ENCODE results near the gene AJUBA. TPM values are rescaled to one million over a fixed set of nuclear protein-coding genes. Genes with fewer than 3 reads are reported as not detected.
"Not testable (repeated sequence)": the region's sequence is repeated elsewhere in the genome, so short reads cannot be mapped to it uniquely, and the experiment has no call there.

AJUBA gene
- total and polyA plus RNA-seq, 9 donors = 30.5 to 48.6 (median 40.7) TPM

- H3K4me3 ChIP-seq (ENCODE audit: low read length) = peak overlapping the region; percentile 69
- WGBS (ENCODE audit: insufficient coverage) = under 1% methylated on average over 62 of the region's 62 CpGs
- H3K27ac ChIP-seq (ENCODE audit: low read length) = peak overlapping the region; percentile 95
- peaks cover 15% of the 10 kb centered on the region for H3K4me1 ChIP-seq (ENCODE audit: control insufficient read depth, insufficient read depth, low read length)
- no peaks in the 10 kb centered on the region for H3K9me3 ChIP-seq (replicated peaks; ENCODE audit: control insufficient read depth, low read depth, low read length)
- DNase-seq = peak; percentile 99
- no peaks in the 10 kb centered on the region for H3K27me3 ChIP-seq (ENCODE audit: control insufficient read depth, insufficient read depth, low read length)
- no peaks in the 10 kb centered on the region for H3K36me3 ChIP-seq (ENCODE audit: control insufficient read depth, insufficient read depth, low read length)
Measured at GRCh38 chr14:23006544-23007419, 24.4 kb upstream of the AJUBA start.

DNA sequence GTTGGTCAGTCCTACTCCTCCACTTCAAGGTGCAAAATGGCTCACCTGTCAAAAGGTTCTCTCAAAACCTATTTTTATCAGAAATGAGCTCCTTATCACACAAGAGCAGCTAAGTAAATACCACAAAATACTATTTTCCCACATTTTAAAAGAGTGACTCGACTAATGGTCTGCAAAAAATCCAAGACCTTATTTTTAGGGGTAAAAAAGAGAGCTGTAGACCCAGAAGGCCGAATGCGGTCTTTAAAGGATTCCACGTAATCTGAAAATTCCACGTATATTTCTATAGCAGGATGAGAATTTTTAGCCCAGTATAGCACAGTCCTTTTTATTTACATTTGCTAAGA, 23.8 kb upstream of the AJUBA start:
- peaks cover 15% of the 10 kb centered on the region for H3K4me1 ChIP-seq (ENCODE audit: control insufficient read depth, insufficient read depth, low read length)
- no CpG with 5 or more reads among the region's 5 CpGs for WGBS (ENCODE audit: insufficient coverage)
- no peaks in the 10 kb centered on the region for H3K36me3 ChIP-seq (ENCODE audit: control insufficient read depth, insufficient read depth, low read length)
- peak overlapping the region; percentile 91 for H3K27ac ChIP-seq (ENCODE audit: low read length)
- peak overlapping the region; percentile 69 for H3K4me3 ChIP-seq (ENCODE audit: low read length)
- H3K27me3 ChIP-seq (ENCODE audit: control insufficient read depth, insufficient read depth, low read length) = no peaks in the 10 kb centered on the region
- DNase-seq = no peak
- no peaks in the 10 kb centered on the region for H3K9me3 ChIP-seq (replicated peaks; ENCODE audit: control insufficient read depth, low read depth, low read length)

GRCh38 chr14:23005451-23006187, 23.3 kb upstream of the AJUBA start:
- Histone ChIP-seq H3K9me3 (replicated peaks; ENCODE audit: control insufficient read depth, low read depth, low read length) (no peaks in the 10 kb centered on the region), H3K4me3 (ENCODE audit: low read length) (no peak overlapping the region), H3K27ac (ENCODE audit: low read length) (no peak overlapping the region), H3K27me3 (ENCODE audit: control insufficient read depth, insufficient read depth, low read length) (no peaks in the 10 kb centered on the region), H3K4me1 (ENCODE audit: control insufficient read depth, insufficient read depth, low read length) (peaks cover 15% of the 10 kb centered on the region), H3K36me3 (ENCODE audit: control insufficient read depth, insufficient read depth, low read length) (no peaks in the 10 kb centered on the region)
- no CpG with 5 or more reads among the region's 3 CpGs for WGBS (ENCODE audit: insufficient coverage)
- DNase-seq = no peak

DNA sequence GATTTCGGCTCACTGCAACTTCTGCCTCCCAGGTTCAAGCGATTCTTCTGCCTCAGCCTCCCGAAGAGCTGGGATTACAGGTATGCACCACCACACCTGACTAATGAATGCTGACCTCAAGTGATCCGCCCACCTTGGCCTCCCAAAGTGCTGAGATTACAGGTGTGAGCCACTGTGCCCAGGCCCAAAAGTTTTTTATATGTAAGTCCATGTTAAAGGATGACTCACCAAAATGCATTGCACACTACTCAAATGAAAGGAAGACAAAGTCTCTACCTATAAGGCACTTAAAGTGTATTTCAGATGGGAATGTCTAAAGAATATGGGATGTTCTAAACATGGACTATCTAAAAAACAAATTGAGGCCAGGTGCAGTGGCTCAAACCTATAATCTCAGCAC, 21.9 kb upstream of the AJUBA start:
- H3K9me3 ChIP-seq (replicated peaks; ENCODE audit: control insufficient read depth, low read depth, low read length); H3K4me1 ChIP-seq (ENCODE audit: control insufficient read depth, insufficient read depth, low read length); H3K27me3 ChIP-seq (ENCODE audit: control insufficient read depth, insufficient read depth, low read length); H3K4me3 ChIP-seq (ENCODE audit: low read length); DNase-seq; H3K36me3 ChIP-seq (ENCODE audit: control insufficient read depth, insufficient read depth, low read length); H3K27ac ChIP-seq (ENCODE audit: low read length): not testable (repeated sequence)
- WGBS (ENCODE audit: insufficient coverage) = 96% methylated on average over 3 of the region's 4 CpGs

DNA sequence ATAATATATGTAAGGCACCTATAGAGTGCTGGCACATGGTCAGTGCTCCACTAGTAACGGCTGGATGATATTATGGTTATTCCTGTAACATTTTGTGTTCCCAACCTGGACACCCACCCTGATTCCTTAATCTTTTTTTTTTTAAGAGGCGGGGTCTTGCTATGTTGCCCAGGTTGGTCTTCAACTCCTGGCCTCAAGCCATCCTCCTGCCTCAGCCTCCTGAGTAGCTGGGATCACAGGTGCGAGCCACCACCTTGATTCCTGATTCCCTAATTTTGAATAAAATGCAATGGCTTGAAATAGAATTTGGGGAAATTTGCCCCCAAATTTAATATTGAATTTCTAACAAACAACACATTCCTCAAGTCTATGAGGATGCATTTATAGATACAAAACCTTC, 20.2 kb upstream of the AJUBA start:
- H3K27ac ChIP-seq (ENCODE audit: low read length) = no peak overlapping the region

DNA sequence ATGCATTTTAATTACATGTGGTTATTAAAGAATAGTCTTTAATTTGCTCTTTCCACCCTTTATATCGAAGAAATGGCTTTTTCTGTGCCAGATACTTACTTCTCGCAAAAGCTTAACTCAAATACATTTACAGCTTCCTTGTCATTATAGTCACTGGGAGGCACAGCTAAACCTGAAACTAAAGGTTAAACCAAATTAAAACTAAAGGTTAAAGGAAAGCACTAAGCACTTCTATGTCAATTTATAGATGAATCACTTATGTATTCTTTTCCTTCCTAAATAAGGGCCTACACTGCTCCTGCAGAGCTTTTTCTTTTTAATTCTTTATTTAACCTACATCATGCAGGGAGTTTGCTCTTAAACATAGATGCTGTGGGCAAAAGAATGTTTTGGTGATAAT, 18.5 kb upstream of the AJUBA start:
- Histone ChIP-seq H3K4me3 (ENCODE audit: low read length) (no peak overlapping the region), H3K27ac (ENCODE audit: low read length) (no peak overlapping the region), H3K9me3 (replicated peaks; ENCODE audit: control insufficient read depth, low read depth, low read length) (no peaks in the 10 kb centered on the region), H3K36me3 (ENCODE audit: control insufficient read depth, insufficient read depth, low read length) (peaks cover 8% of the 10 kb centered on the region), H3K4me1 (ENCODE audit: control insufficient read depth, insufficient read depth, low read length) (peaks cover 18% of the 10 kb centered on the region), H3K27me3 (ENCODE audit: control insufficient read depth, insufficient read depth, low read length) (no peaks in the 10 kb centered on the region)
- DNase-seq = no peak
- no CpG with 5 or more reads among the region's 2 CpGs for WGBS (ENCODE audit: insufficient coverage)

More for the DNA sequence above, 20.2 kb upstream of the AJUBA start:
- 90% methylated on average over 1 of the region's 3 CpGs for WGBS (ENCODE audit: insufficient coverage)
- Histone ChIP-seq H3K4me3 (ENCODE audit: low read length) (no peak overlapping the region), H3K36me3 (ENCODE audit: control insufficient read depth, insufficient read depth, low read length) (peaks cover 6% of the 10 kb centered on the region), H3K9me3 (replicated peaks; ENCODE audit: control insufficient read depth, low read depth, low read length) (no peaks in the 10 kb centered on the region), H3K4me1 (ENCODE audit: control insufficient read depth, insufficient read depth, low read length) (peaks cover 20% of the 10 kb centered on the region), H3K27me3 (ENCODE audit: control insufficient read depth, insufficient read depth, low read length) (no peaks in the 10 kb centered on the region)
- no peak for DNase-seq

DNA sequence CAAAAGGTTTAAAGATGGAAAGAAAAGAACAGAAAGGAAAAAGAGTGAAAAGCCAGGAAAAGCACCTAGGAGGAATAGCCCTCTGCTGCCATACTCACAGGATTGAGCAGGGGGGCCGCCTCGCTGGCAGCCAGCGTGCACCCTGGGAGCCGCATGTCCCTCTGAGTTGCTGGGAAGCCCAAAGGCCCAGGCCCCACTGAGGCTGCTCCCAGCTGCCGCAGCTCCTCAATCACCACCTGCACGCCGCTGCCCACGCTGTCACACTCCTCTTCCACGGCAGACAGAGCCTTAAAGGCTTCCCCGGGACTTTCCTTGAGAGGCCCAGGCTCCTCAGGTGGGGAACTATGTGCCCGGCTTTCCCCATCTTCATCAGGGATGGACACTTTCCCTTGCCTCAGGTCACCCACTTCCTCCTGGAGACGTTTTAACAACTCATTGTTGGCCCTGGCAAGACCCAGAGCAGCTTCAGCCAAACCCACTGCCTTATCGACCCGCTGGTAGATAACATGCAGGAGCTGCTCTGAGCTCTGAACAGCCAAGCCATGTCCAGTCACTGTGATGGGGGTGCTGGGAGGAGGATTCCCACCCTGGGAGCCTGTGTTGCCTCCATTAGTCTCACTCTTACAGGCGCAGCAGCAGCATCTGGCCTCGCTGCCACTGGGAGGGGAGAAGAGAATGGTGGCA, 16.1 kb upstream of the AJUBA start:
- Histone ChIP-seq H3K4me3 (ENCODE audit: low read length) (no peak overlapping the region), H3K4me1 (ENCODE audit: control insufficient read depth, insufficient read depth, low read length) (peaks cover 24% of the 10 kb centered on the region), H3K9me3 (replicated peaks; ENCODE audit: control insufficient read depth, low read depth, low read length) (no peaks in the 10 kb centered on the region), H3K36me3 (ENCODE audit: control insufficient read depth, insufficient read depth, low read length) (peaks cover 10% of the 10 kb centered on the region), H3K27ac (ENCODE audit: low read length) (peak overlapping the region; percentile 55), H3K27me3 (ENCODE audit: control insufficient read depth, insufficient read depth, low read length) (no peaks in the 10 kb centered on the region)
- no peak for DNase-seq
- WGBS (ENCODE audit: insufficient coverage) = 70% methylated on average over 14 of the region's 16 CpGs

DNA sequence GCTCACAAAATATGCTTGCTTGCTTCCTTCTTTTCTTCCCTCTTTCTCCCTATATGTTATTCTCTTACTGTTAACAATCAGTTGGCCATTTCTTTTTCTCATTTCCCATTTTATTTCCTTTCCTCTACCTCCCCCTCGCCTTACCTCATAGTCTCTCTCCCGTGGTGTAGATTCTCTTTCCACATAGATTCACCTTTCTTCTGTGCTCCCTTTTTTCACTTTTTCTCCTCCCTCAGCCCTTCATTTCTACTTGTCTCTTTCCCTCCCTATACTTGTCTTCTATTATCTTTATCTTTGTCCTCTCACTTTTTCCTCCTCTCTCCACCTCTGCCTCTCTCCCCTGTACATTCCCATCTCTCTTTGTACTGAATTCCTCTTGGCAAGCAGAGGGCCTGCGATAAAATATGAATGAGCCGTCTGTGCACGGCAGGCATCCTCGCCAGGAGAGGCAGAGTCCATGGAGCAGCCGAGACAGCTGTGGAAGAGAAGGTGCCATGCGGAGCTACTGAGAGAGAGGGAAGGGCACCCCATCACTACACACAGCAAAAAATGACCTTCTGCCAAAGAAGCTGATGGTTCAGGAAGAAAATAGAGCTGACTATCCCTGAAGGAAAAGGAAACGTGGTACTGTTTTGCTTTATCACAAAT, 15.4 kb upstream of the AJUBA start:
- WGBS (ENCODE audit: insufficient coverage) = 60% methylated on average over 2 of the region's 9 CpGs
- Histone ChIP-seq H3K9me3 (replicated peaks; ENCODE audit: control insufficient read depth, low read depth, low read length) (no peaks in the 10 kb centered on the region), H3K27me3 (ENCODE audit: control insufficient read depth, insufficient read depth, low read length) (no peaks in the 10 kb centered on the region), H3K4me1 (ENCODE audit: control insufficient read depth, insufficient read depth, low read length) (peaks cover 24% of the 10 kb centered on the region), H3K36me3 (ENCODE audit: control insufficient read depth, insufficient read depth, low read length) (peaks cover 10% of the 10 kb centered on the region), H3K4me3 (ENCODE audit: low read length) (no peak overlapping the region), H3K27ac (ENCODE audit: low read length) (no peak overlapping the region)
- DNase-seq = no peak

- H3K36me3 ChIP-seq (ENCODE audit: control insufficient read depth, insufficient read depth, low read length) = peaks cover 10% of the 10 kb centered on the region
- no peak overlapping the region for H3K27ac ChIP-seq (ENCODE audit: low read length)
- no peak for DNase-seq
- H3K4me3 ChIP-seq (ENCODE audit: low read length) = no peak overlapping the region
- H3K27me3 ChIP-seq (ENCODE audit: control insufficient read depth, insufficient read depth, low read length) = no peaks in the 10 kb centered on the region
- H3K9me3 ChIP-seq (replicated peaks; ENCODE audit: control insufficient read depth, low read depth, low read length) = no peaks in the 10 kb centered on the region
- H3K4me1 ChIP-seq (ENCODE audit: control insufficient read depth, insufficient read depth, low read length) = peaks cover 24% of the 10 kb centered on the region
- WGBS (ENCODE audit: insufficient coverage) = no CpG with 5 or more reads among the region's 11 CpGs
Measured at GRCh38 chr14:22996768-22997654, 14.7 kb upstream of the AJUBA start.
